ENCODE measurements around the gene ADAMTS19. TPM values are rescaled to one million over a fixed set of nuclear protein-coding genes. Genes with fewer than 3 reads are reported as not detected.
"Not testable (repeated sequence)": the region's sequence is repeated elsewhere in the genome, so short reads cannot be mapped to it uniquely, and the experiment has no call there.

ADAMTS19 gene
- total RNA-seq, 4 donors from 2014 or later = 0.67 to 3.3 (median 1.3) TPM

- Histone ChIP-seq H3K4me3 (no peak overlapping the region), H3K27ac (no peak overlapping the region), H3K4me1 (no peaks in the 10 kb centered on the region), H3K36me3 (no peaks in the 10 kb centered on the region), H3K27me3 (no peaks in the 10 kb centered on the region), H3K9me3 (no peaks in the 10 kb centered on the region)
- DNase-seq = no peak
- TF ChIP-seq CTCF (IDR thresholded peaks at IDR 0.05) = no peak
- no peak for TF ChIP-seq POLR2A (IDR thresholded peaks at IDR 0.05)
These were observed 40.8 kb upstream of the ADAMTS19 start for GRCh38 chr5:129419292-129419691.

GRCh38 chr5:129425031-129425430 is 35.1 kb upstream of the ADAMTS19 start:
- TF ChIP-seq POLR2A (IDR thresholded peaks at IDR 0.05) (no peak), CTCF (IDR thresholded peaks at IDR 0.05) (no peak)
- Histone ChIP-seq H3K4me1 (no peaks in the 10 kb centered on the region), H3K36me3 (no peaks in the 10 kb centered on the region), H3K9me3 (no peaks in the 10 kb centered on the region), H3K27me3 (no peaks in the 10 kb centered on the region), H3K27ac (no peak overlapping the region), H3K4me3 (no peak overlapping the region)
- no peak for DNase-seq

GRCh38 chr5:129426071-129426470 is 34.0 kb upstream of the ADAMTS19 start:
- H3K4me1 ChIP-seq = no peaks in the 10 kb centered on the region
- no peak overlapping the region for H3K27ac ChIP-seq
- H3K9me3 ChIP-seq = no peaks in the 10 kb centered on the region
- H3K36me3 ChIP-seq = no peaks in the 10 kb centered on the region
- H3K27me3 ChIP-seq = no peaks in the 10 kb centered on the region
- no peak for DNase-seq
- H3K4me3 ChIP-seq = no peak overlapping the region
- no peak for TF ChIP-seq CTCF (IDR thresholded peaks at IDR 0.05)
- no peak for TF ChIP-seq POLR2A (IDR thresholded peaks at IDR 0.05)

GRCh38 chr5:129428636-129429035 is 31.5 kb upstream of the ADAMTS19 start:
- not testable (repeated sequence) for DNase-seq, H3K9me3 ChIP-seq

GRCh38 chr5:129431406-129431805 is 28.7 kb upstream of the ADAMTS19 start:
- H3K4me1 ChIP-seq = no peaks in the 10 kb centered on the region
- no peak for TF ChIP-seq POLR2A (IDR thresholded peaks at IDR 0.05)
- no peak for TF ChIP-seq CTCF (IDR thresholded peaks at IDR 0.05)
- DNase-seq = no peak
- H3K27me3 ChIP-seq = no peaks in the 10 kb centered on the region
- no peak overlapping the region for H3K27ac ChIP-seq
- no peaks in the 10 kb centered on the region for H3K9me3 ChIP-seq
- no peak overlapping the region for H3K4me3 ChIP-seq
- no peaks in the 10 kb centered on the region for H3K36me3 ChIP-seq

More at GRCh38 chr5:129428636-129429035, 31.5 kb upstream of the ADAMTS19 start:
- H3K27me3 ChIP-seq, H3K4me1 ChIP-seq, H3K27ac ChIP-seq, H3K36me3 ChIP-seq, H3K4me3 ChIP-seq: not testable (repeated sequence)

GRCh38 chr5:129438322-129438721 is 21.8 kb upstream of the ADAMTS19 start:
- no peak overlapping the region for H3K4me3 ChIP-seq
- no peaks in the 10 kb centered on the region for H3K4me1 ChIP-seq
- H3K27ac ChIP-seq = no peak overlapping the region
- no peaks in the 10 kb centered on the region for H3K9me3 ChIP-seq
- DNase-seq = no peak
- H3K36me3 ChIP-seq = no peaks in the 10 kb centered on the region
- TF ChIP-seq CTCF (IDR thresholded peaks at IDR 0.05) (no peak), POLR2A (IDR thresholded peaks at IDR 0.05) (no peak)
- H3K27me3 ChIP-seq = no peaks in the 10 kb centered on the region

All from Peyer's patch (tissue), 4 donors.